Loucy (cell line): ENCODE measurements around the gene MEGF9.

Experiments
- EZH2phosphoT487 ChIP-seq: fragments of 200-600 bp; IDR thresholded peaks from 2 replicates; pipeline ENCODE4 v1.6.1; 2018; ENCODE audit warnings: antibody characterized with exemption, mild to moderate bottlenecking, moderate library complexity, borderline replicate concordance
- TF ChIP-seq, protein P1 (sequence below): fragments of 200-600 bp; sonication (generic); conservative IDR thresholded peaks from 2 replicates; pipeline ENCODE4 v1.5.1; 2014; ENCODE audit warnings: mild to moderate bottlenecking, antibody characterized with exemption, low read length

DNA sequence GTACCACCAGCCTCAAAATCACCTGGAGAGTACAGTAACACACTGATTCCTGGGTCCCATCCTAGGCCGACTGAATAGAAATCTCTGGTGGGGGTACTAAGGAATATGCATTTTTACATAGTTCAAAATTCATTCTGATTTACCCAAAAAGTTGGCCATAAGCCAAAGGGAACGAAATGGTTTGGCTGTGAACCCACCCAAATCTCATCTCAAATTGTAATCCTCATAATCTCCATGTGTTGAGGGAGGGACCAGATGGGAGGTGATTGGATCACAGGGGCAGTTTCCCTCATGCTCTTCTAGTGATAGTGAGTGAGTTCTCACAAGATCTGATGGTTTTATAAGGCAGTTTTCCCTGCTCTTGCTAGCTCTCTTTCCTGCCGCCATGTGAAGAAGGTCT is 31.1 kb downstream of the MEGF9 start:
- TF ChIP-seq, protein P1, sequence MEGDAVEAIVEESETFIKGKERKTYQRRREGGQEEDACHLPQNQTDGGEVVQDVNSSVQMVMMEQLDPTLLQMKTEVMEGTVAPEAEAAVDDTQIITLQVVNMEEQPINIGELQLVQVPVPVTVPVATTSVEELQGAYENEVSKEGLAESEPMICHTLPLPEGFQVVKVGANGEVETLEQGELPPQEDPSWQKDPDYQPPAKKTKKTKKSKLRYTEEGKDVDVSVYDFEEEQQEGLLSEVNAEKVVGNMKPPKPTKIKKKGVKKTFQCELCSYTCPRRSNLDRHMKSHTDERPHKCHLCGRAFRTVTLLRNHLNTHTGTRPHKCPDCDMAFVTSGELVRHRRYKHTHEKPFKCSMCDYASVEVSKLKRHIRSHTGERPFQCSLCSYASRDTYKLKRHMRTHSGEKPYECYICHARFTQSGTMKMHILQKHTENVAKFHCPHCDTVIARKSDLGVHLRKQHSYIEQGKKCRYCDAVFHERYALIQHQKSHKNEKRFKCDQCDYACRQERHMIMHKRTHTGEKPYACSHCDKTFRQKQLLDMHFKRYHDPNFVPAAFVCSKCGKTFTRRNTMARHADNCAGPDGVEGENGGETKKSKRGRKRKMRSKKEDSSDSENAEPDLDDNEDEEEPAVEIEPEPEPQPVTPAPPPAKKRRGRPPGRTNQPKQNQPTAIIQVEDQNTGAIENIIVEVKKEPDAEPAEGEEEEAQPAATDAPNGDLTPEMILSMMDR = no peak
- no peak for TF ChIP-seq EZH2phosphoT487
